ENCODE data around the gene CDYL.

CDYL gene

GRCh38 chr6:4774715-4775493 is 1.3 kb upstream of the CDYL start:
- peak; percentile 64 to 87 (median 82) for DNase-seq

- DNase-seq: peak; percentile 84 to 95 (median 90)
Observed at GRCh38 chr6:4775494-4776130, 592 bp upstream of the CDYL start.

GRCh38 chr6:4776493-4777393 is 539 bp downstream of the CDYL start:
- peak; percentile 64 to 88 (median 75) for DNase-seq

- DNase-seq: peak in 3 of 4 experiments; percentile 7 to 51 (median 43)
Observed at GRCh38 chr6:4777394-4777935, 1.3 kb downstream of the CDYL start.

- DNase-seq: peak in 2 of 4 experiments; percentile 33 to 50
Observed at GRCh38 chr6:4778086-4778485, 1.9 kb downstream of the CDYL start.

GRCh38 chr6:4780360-4780812 is 4.2 kb downstream of the CDYL start:
- no peak for DNase-seq

GRCh38 chr6:4781426-4781825 is 5.2 kb downstream of the CDYL start:
- no peak for DNase-seq

- peak in 3 of 4 experiments; percentile 14 to 52 (median 41) for DNase-seq
Observed at GRCh38 chr6:4781967-4782575, 5.9 kb downstream of the CDYL start.

- DNase-seq: no peak
Observed at GRCh38 chr6:4786996-4787395, 10.8 kb downstream of the CDYL start.

- no peak for DNase-seq
Observed at GRCh38 chr6:4788482-4788881, 12.3 kb downstream of the CDYL start.

- no peak for DNase-seq
Observed at GRCh38 chr6:4788953-4789584, 12.9 kb downstream of the CDYL start.

GRCh38 chr6:4790158-4790899 is 14.1 kb downstream of the CDYL start:
- DNase-seq: peak; percentile 23 to 64 (median 52)

GRCh38 chr6:4794140-4794707 is 18.0 kb downstream of the CDYL start:
- no peak for DNase-seq

GRCh38 chr6:4797587-4797986 is 21.4 kb downstream of the CDYL start:
- no peak for DNase-seq

- no peak for DNase-seq
Observed at GRCh38 chr6:4799912-4800311, 23.7 kb downstream of the CDYL start.

GRCh38 chr6:4800662-4801061 is 24.5 kb downstream of the CDYL start:
- DNase-seq: no peak

- peak in 3 of 4 experiments; percentile 28 to 44 (median 33) for DNase-seq
Observed at GRCh38 chr6:4801491-4802110, 25.4 kb downstream of the CDYL start.

GRCh38 chr6:4802312-4802935 is 26.2 kb downstream of the CDYL start:
- DNase-seq: no peak

- no peak for DNase-seq
Observed at GRCh38 chr6:4803343-4803744, 27.1 kb downstream of the CDYL start.

- DNase-seq: peak; percentile 20 to 56 (median 30)
Observed at GRCh38 chr6:4804095-4804494, 27.9 kb downstream of the CDYL start.

All from suppressor macrophage (primary cell).